Central memory CD8-positive, alpha-beta T cell (primary cell): ENCODE measurements around the gene STRIP1.
"Not testable (repeated sequence)": the region's sequence is repeated elsewhere in the genome, so short reads cannot be mapped to it uniquely, and the experiment has no call there.

Experiments
- ATAC-seq: fragments of 150-1000 bp; cut with Tn5 transposase; replicated peaks from 2 replicates; pipeline ENCODE4 v1.10.0; 2022; ENCODE audit warnings: mild to moderate bottlenecking, moderate FRiP score, moderate number of reproducible peaks; ENCODE audit not compliant: poor library complexity, severe bottlenecking; ENCODE audit errors: extremely low read depth
- DNase-seq, 2 donors: peaks; one replicate each; pipeline ENCODE4 v3.0.0; 2021; ENCODE audit warnings: low spot score in 2 of 2
- H3K27ac Mint-ChIP-seq: one replicate; pipeline ENCODE4 v1.8.0; 2022; ENCODE audit warnings: low read depth, mild to moderate bottlenecking, moderate library complexity, mixed read lengths
- H3K27me3 Mint-ChIP-seq: one replicate; pipeline ENCODE4 v1.8.0; 2022; ENCODE audit warnings: mixed read lengths
- H3K36me3 Mint-ChIP-seq: one replicate; pipeline ENCODE4 v1.8.0; 2022; ENCODE audit warnings: mild to moderate bottlenecking, moderate library complexity, mixed read lengths; ENCODE audit not compliant: insufficient read depth
- H3K4me1 Mint-ChIP-seq: one replicate; pipeline ENCODE4 v1.8.0; 2022; ENCODE audit warnings: mixed read lengths
- H3K4me3 Mint-ChIP-seq: one replicate; pipeline ENCODE4 v1.8.0; 2022; ENCODE audit warnings: mild to moderate bottlenecking, moderate library complexity, mixed read lengths
- H3K9me3 Mint-ChIP-seq: one replicate; pipeline ENCODE4 v1.8.0; 2022; ENCODE audit warnings: mixed read lengths

Gene STRIP1

GRCh38 chr1:110069404-110070281 is 35.2 kb downstream of the STRIP1 start:
- DNase-seq (no peak), ATAC-seq (no peak)
- H3K27ac Mint-ChIP-seq, result no peak overlapping the region
- H3K9me3 Mint-ChIP-seq, result no peaks in the 10 kb centered on the region
- H3K4me3 Mint-ChIP-seq, result no peak overlapping the region
- H3K4me1 Mint-ChIP-seq, result peaks cover 13% of the 10 kb centered on the region
- H3K27me3 Mint-ChIP-seq, result peaks cover 71% of the 10 kb centered on the region
- H3K36me3 Mint-ChIP-seq, result no peaks in the 10 kb centered on the region

DNA sequence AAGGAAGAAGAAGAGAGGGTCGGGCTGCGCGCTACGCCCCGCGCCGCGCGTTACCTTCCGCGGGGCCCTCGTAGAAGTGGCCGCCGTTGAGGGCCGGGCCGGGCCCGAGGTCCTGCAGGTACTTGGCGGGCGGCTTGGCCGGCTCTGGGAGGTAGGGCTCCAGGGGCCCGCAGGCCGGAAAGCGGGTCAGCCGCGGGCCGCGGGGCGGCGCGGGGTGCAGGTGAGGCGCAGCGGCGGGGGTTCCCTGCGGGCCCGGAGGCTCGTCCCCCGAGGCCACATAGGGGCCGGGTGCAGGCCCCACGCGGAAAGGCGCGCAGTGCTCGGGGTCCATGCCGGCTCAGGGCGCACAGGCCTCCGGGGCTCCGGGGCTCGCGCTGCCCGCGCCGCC is 35.9 kb downstream of the STRIP1 start:
- DNase-seq (no peak), ATAC-seq (no peak)
- H3K36me3 Mint-ChIP-seq, result no peaks in the 10 kb centered on the region
- H3K4me3 Mint-ChIP-seq, result no peak overlapping the region
- peaks cover 13% of the 10 kb centered on the region for H3K4me1 Mint-ChIP-seq
- no peak overlapping the region for H3K27ac Mint-ChIP-seq
- no peaks in the 10 kb centered on the region for H3K9me3 Mint-ChIP-seq
- H3K27me3 Mint-ChIP-seq, result peaks cover 74% of the 10 kb centered on the region

DNA sequence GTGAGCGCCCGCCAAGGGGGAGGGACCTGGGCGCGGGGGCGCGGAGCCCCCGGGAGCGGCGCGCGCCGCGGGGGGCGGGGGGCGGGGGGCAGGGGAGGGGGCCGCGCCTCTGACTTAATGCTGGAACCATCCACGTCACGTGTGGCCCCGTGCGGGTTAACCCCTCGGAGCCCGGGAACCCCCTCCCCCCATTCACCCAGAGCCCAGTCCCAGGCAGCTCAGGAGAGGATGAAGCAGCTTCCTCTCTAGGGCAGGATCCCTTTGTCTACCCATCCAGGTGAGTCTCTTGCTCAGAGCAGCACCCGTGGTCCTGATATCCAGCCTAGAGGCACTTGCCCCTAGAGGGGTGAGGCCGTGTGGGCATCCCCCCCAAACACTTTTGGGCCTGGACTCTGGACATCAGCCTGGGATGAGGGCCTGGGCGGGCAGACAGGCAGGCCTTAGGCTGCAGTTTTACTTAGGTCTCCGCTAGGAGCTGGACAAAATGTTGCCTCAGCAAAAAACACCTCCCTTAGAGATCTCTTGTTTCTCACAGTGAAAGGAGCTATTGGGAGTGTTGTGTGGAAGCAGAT is 36.3 kb downstream of the STRIP1 start, which contains the start of gene ALX3:
TSS of gene ALX3 (minus strand) at position 2 of the 572 bp plus-strand sequence. CDS start 60 bp downstream, outside the sequence.
- Mint-ChIP-seq H3K27me3 (peaks cover 79% of the 10 kb centered on the region), H3K27ac (no peak within 1 kb of the TSS), H3K4me1 (peaks cover 13% of the 10 kb centered on the region), H3K9me3 (no peaks in the 10 kb centered on the region), H3K4me3 (no peak within 1 kb of the TSS), H3K36me3 (no peaks in the 10 kb centered on the region)
- ATAC-seq (no peak), DNase-seq (no peak)

DNA sequence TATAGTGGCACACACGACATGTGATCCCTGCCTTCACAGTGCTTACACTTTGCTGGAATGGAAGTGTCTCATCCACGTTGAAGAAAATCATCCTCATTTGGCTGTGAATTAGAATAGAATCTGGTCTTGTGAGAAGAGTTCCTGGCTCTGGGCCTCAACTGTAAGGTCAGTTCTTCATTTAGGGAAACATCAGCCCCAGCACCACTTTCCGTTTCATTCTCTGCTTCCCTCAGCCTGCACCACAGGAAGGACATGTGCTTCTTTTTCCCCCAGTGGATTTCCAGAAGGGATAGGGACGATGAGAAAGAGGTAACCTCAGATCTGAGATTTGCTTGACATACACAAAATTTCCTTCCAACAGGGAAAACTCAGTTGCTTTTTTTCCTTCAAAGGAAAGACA is 39.7 kb downstream of the STRIP1 start:
- H3K4me3 Mint-ChIP-seq, result no peak overlapping the region

GRCh38 chr1:110076789-110077500 is 42.5 kb downstream of the STRIP1 start:
- Mint-ChIP-seq H3K27ac (no peak overlapping the region), H3K27me3 (peaks cover 56% of the 10 kb centered on the region), H3K4me3 (no peak overlapping the region), H3K9me3 (no peaks in the 10 kb centered on the region), H3K4me1 (no peaks in the 10 kb centered on the region), H3K36me3 (no peaks in the 10 kb centered on the region)
- no peak for ATAC-seq
- no peak for DNase-seq

More for the DNA sequence above, 39.7 kb downstream of the STRIP1 start:
- ATAC-seq (no peak), DNase-seq (no peak)
- Mint-ChIP-seq H3K27me3 (peaks cover 57% of the 10 kb centered on the region), H3K27ac (no peak overlapping the region), H3K9me3 (no peaks in the 10 kb centered on the region), H3K4me1 (no peaks in the 10 kb centered on the region), H3K36me3 (no peaks in the 10 kb centered on the region)

DNA sequence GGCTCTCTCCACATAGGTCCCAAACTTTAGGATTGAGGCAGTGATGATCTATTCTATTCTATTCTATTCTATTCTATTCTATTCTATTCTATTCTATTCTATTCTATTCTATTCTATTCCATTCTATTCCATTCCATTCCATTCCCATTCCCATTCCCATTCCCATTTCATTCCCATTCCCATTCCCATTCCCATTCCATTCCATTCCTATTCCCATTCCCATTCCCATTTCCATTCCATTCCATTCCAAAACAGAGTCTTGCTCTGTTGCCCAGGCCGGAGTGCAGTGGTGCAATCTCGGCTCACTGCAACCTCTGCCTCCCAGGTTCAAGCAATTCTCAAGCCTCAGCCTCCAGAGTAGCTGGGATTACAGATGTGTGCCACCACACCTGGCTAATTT is 45.6 kb downstream of the STRIP1 start:
- H3K27me3 Mint-ChIP-seq, result peaks cover 68% of the 10 kb centered on the region
- H3K4me3 Mint-ChIP-seq, DNase-seq, ATAC-seq, H3K36me3 Mint-ChIP-seq, H3K27ac Mint-ChIP-seq, H3K9me3 Mint-ChIP-seq: not testable (repeated sequence)
- peaks cover 12% of the 10 kb centered on the region for H3K4me1 Mint-ChIP-seq

DNA sequence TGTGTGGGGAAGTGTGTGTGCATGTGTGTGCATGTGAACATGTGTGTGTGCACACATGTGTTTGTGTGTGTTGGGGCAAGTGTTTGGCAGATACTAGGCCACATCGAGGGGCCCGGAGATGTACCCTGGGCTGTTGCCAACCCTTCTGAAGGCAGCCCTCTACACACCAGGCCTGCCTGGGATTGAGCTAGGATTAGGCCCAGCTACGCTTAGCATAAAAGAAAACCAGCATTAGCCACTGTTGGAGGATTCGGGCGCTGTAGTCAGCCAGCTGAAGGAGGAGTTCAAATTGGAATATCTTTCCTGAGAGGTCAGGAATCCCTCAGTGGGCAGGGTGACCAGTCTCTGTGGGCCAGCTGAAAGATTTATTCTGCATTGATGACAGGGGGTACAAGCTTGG is 46.6 kb downstream of the STRIP1 start:
- Mint-ChIP-seq H3K4me1 (peaks cover 12% of the 10 kb centered on the region), H3K27ac (no peak overlapping the region), H3K27me3 (peaks cover 70% of the 10 kb centered on the region)

DNA sequence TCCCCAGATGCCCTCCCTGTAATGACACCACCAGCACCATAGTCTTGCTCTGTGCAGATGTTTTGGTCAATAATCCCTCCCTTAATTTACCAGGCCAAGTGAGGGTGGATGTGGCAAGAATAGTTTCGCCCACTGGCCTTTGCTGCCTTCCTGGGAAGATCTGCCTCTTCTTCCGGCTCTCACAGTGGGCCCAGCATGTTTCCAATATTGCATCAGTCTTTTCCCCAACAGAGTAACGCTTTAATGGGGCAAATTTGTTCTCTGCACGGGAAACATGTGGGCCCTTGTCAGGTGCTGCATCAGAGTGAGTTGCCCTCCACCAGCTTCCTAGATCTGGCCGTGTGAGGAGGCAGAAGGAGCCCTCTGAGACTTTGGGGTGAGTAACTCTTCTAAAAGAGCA is 48.1 kb downstream of the STRIP1 start:
- H3K27ac Mint-ChIP-seq, result no peak overlapping the region
- no peak overlapping the region for H3K4me3 Mint-ChIP-seq

More for the DNA sequence above, 46.6 kb downstream of the STRIP1 start:
- Mint-ChIP-seq H3K36me3 (peaks cover 4% of the 10 kb centered on the region), H3K9me3 (no peaks in the 10 kb centered on the region), H3K4me3 (no peak overlapping the region)
- ATAC-seq, result no peak
- no peak for DNase-seq

DNA sequence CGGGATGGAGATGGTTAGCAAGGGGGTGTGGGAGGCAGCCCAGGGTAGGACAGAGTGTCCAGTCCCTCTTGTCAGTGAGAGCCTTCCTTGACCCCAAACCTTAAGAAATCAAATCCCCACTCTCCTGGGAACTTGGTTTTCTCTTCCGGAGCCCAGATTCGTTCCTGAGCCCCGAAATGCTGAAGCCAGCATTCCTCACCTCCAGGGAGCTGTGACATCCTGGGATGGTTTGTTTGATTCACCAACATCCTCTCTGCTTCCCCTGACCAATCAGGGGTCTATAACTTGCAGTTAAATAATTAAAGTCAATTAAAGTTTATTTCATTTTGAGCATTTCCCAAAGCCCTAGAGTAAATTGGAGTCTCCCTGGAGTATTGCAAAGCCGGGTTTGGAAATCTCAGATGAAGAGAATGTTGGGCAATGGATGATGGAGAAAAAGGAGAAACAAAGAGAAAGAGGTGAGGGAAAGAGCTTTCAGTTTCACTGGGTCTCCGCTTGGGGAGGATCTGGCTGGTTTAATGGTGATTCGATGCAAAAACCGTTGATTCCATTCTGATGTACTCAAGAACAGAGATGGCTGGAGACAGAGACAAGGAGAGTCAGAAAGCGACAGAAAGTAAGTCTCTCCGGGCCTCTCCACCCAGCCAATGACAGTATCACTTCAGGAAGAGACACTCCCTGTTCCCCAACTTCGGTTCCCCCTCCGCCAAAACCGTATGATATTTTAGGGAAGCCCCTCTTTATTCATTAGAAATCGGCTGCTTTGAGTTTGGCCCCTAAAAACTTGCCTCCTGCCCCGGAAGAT is 48.8 kb downstream of the STRIP1 start:
- no peak overlapping the region for H3K27ac Mint-ChIP-seq
- DNase-seq (no peak), ATAC-seq (no peak)
- peaks cover 17% of the 10 kb centered on the region for H3K4me1 Mint-ChIP-seq
- H3K4me3 Mint-ChIP-seq, result peak overlapping the region; percentile 79
- peaks cover 4% of the 10 kb centered on the region for H3K36me3 Mint-ChIP-seq
- peaks cover 81% of the 10 kb centered on the region for H3K27me3 Mint-ChIP-seq
- H3K9me3 Mint-ChIP-seq, result no peaks in the 10 kb centered on the region

More for the DNA sequence above, 48.1 kb downstream of the STRIP1 start:
- H3K36me3 Mint-ChIP-seq, result peaks cover 4% of the 10 kb centered on the region
- DNase-seq (no peak), ATAC-seq (no peak)
- H3K27me3 Mint-ChIP-seq, result peaks cover 73% of the 10 kb centered on the region
- peaks cover 12% of the 10 kb centered on the region for H3K4me1 Mint-ChIP-seq
- no peaks in the 10 kb centered on the region for H3K9me3 Mint-ChIP-seq

- peak; percentile 11 for ATAC-seq
These were observed 49.4 kb downstream of the STRIP1 start for GRCh38 chr1:110083866-110084226.

DNA sequence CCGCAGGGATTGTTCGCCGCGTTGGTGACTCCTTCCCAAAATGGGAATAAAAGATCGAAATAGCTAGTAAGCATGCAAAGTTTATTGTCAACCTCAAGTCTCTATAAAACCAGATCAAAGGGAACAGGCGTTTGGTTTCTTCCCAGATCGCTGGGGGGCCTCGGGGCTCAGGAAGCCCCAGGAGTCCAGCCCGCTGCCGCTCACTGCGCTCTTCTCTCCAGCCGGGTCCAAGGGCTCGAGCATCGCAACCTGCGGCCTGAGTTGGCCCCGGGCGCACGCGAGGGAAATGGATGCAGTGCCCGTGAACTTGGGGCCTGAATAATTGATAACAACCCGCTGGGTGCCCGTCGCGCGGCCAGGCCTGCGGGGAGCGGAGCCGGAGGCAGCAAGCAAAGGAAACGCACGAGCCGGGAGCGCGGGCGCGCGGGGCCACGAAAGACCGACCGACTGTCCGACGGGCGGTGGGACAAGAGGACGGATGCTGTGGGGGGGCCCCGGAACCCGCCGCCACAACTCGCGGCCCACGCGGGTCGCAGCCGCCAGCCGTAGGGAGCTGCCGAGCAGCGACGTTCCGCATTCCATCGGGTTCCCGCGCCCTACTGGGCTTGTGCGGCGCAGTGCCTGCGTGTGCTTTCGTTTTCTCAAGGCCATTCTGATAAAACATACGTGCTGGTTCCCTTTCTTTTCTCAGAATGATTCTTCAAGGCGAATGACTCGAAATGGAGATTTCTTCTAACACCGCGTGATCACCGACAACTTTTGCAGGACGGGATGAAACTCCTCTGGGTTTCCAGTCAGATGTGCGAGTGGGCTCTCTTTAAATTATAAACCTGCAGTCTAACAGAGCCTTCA is 50.0 kb downstream of the STRIP1 start:
- H3K27me3 Mint-ChIP-seq, result peaks cover 92% of the 10 kb centered on the region
- DNase-seq (no peak), ATAC-seq (peak; percentile 57)

More at GRCh38 chr1:110083866-110084226, 49.4 kb downstream of the STRIP1 start:
- Mint-ChIP-seq H3K9me3 (no peaks in the 10 kb centered on the region), H3K36me3 (peaks cover 4% of the 10 kb centered on the region), H3K27ac (no peak overlapping the region), H3K27me3 (peaks cover 87% of the 10 kb centered on the region), H3K4me1 (peaks cover 19% of the 10 kb centered on the region), H3K4me3 (peak overlapping the region; percentile 79)
- no peak for DNase-seq

More for the DNA sequence above, 50.0 kb downstream of the STRIP1 start:
- peak overlapping the region; percentile 79 for H3K4me3 Mint-ChIP-seq
- H3K36me3 Mint-ChIP-seq, result peaks cover 4% of the 10 kb centered on the region
- H3K9me3 Mint-ChIP-seq, result no peaks in the 10 kb centered on the region
- no peak overlapping the region for H3K27ac Mint-ChIP-seq
- peaks cover 19% of the 10 kb centered on the region for H3K4me1 Mint-ChIP-seq
